B cell (primary cell): ENCODE data around the gene ZNF433. TPM values are rescaled to one million over a fixed set of nuclear protein-coding genes. Genes with fewer than 3 reads are reported as not detected.

Experiments
- ATAC-seq: fragments of 200-7000 bp; cut with Tn5 transposase; one replicate; pipeline ENCODE4 v1.10.0; 2021; ENCODE audit warnings: low read depth, mild to moderate bottlenecking, moderate number of reproducible peaks, moderate library complexity
- CTCF ChIA-PET: fragments of 350-600 bp; sonication (Branson Sonifier 250); formaldehyde crosslinking; loops from one replicate; lab custom pipeline; 2021; ENCODE audit warnings: antibody characterized with exemption, inconsistent platforms; lab: Charles Lee
- POLR2A ChIA-PET: fragments of 350-600 bp; sonication (Branson Sonifier 250); formaldehyde crosslinking; loops from one replicate; lab custom pipeline; 2021; ENCODE audit warnings: antibody characterized with exemption; lab: Charles Lee
- DNase-seq: peaks from one replicate; pipeline ENCODE4 v3.0.0; 2013
- H2AFZ ChIP-seq: 2 replicates; pipeline ENCODE4 v1.6.1; 2012; ENCODE audit warnings: mild to moderate bottlenecking, low read depth, low read length; ENCODE audit not compliant: insufficient read depth, poor library complexity, severe bottlenecking
- H3K27ac ChIP-seq, 2 donors: 1 replicate in 1 of 2; 2 replicates in 1 of 2; pipeline ENCODE4 v1.5.1; 2012 to 2013; ENCODE audit warnings: low read length in 2 of 2, mild to moderate bottlenecking in 2 of 2, moderate library complexity in 1 of 2
- H3K27me3 ChIP-seq, 4 experiments: fragments of 200-600 bp in 1 of 4; sonication (generic) in 1 of 4; replicated peaks in 1 of 4; 1 replicate in 2 of 4; 2 replicates in 2 of 4; pipeline versions ENCODE4 v1.6.1 to v1.7.0; 2013 to 2016; ENCODE audit warnings: low read length in 3 of 4, mild to moderate bottlenecking in 2 of 4, mixed read lengths in 1 of 4, moderate library complexity in 1 of 4; ENCODE audit not compliant: insufficient read depth in 4 of 4, control insufficient read depth in 3 of 4; ENCODE audit errors: control extremely low read depth in 1 of 4
- H3K36me3 ChIP-seq, 2 experiments: replicated peaks in 1 of 2; 1 replicate in 1 of 2; 2 replicates in 1 of 2; pipeline versions ENCODE4 v1.6.1 to v1.7.1; 2013; ENCODE audit warnings: low read length in 1 of 2; ENCODE audit not compliant: insufficient read depth in 2 of 2, control insufficient read depth in 1 of 2; ENCODE audit errors: control extremely low read depth in 1 of 2, extremely low read depth in 1 of 2
- H3K4me1 ChIP-seq, 2 donors: fragments of 200-600 bp in 1 of 2; sonication (generic) in 1 of 2; 1 replicate in 1 of 2; 2 replicates in 1 of 2; pipeline versions ENCODE4 v1.5.1 to v1.6.1; 2013 to 2017; ENCODE audit warnings: low read length in 2 of 2; ENCODE audit not compliant: control insufficient read depth in 2 of 2, insufficient read depth in 2 of 2
- H3K4me2 ChIP-seq: replicated peaks from 2 replicates; pipeline ENCODE3; 2012; ENCODE audit warnings: mild to moderate bottlenecking, low read depth, low read length; ENCODE audit not compliant: poor library complexity, severe bottlenecking
- H3K4me3 ChIP-seq, 5 experiments: fragments of 200-600 bp in 1 of 5; sonication (generic) in 1 of 5; 1 replicate in 3 of 5; 2 replicates in 2 of 5; pipeline versions ENCODE4 v1.5.1 to v1.7.0; 2011 to 2016; ENCODE audit warnings: low read length in 4 of 5, mild to moderate bottlenecking in 4 of 5, low read depth in 2 of 5, control low read depth in 1 of 5, moderate library complexity in 1 of 5; ENCODE audit not compliant: insufficient read depth in 1 of 5; ENCODE audit errors: control extremely low read depth in 1 of 5, extremely low read depth in 1 of 5
- H3K79me2 ChIP-seq: fragments of 200-600 bp; sonication (generic); one replicate; pipeline ENCODE4 v1.6.0; 2016; ENCODE audit warnings: low read length; ENCODE audit not compliant: control insufficient read depth, insufficient read depth
- H3K9ac ChIP-seq: fragments of 200-600 bp; sonication (generic); 2 replicates; pipeline ENCODE4 v1.6.1; 2017; ENCODE audit warnings: mild to moderate bottlenecking, low read length, moderate library complexity
- H3K9me3 ChIP-seq, 3 donors: one replicate each; pipeline versions ENCODE4 v1.6.1 to v1.7.1; 2013; ENCODE audit warnings: low read length in 2 of 3; ENCODE audit not compliant: control insufficient read depth in 2 of 3, insufficient read depth in 1 of 3; ENCODE audit errors: control extremely low read depth in 1 of 3
- H4K20me1 ChIP-seq: 2 replicates; pipeline ENCODE4 v1.6.0; 2012; ENCODE audit warnings: mild to moderate bottlenecking, low read length; ENCODE audit not compliant: insufficient read depth, control insufficient read depth, poor library complexity, severe bottlenecking
- H3K27ac Mint-ChIP-seq: one replicate; pipeline ENCODE4 v1.8.0; 2021; ENCODE audit warnings: mixed read lengths
- H3K27me3 Mint-ChIP-seq: one replicate; pipeline ENCODE4 v1.8.0; 2021; ENCODE audit warnings: mixed read lengths
- H3K4me1 Mint-ChIP-seq: one replicate; pipeline ENCODE4 v1.8.0; 2021; ENCODE audit warnings: mixed read lengths
- H3K4me3 Mint-ChIP-seq: one replicate; pipeline ENCODE4 v1.8.0; 2021; ENCODE audit warnings: mixed read lengths
- H3K9me3 Mint-ChIP-seq: one replicate; pipeline ENCODE4 v1.8.0; 2022; ENCODE audit warnings: mixed read lengths; ENCODE audit not compliant: insufficient read depth
- CTCF ChIP-seq: fragments of 200-600 bp; IDR thresholded peaks from one replicate; pipeline ENCODE4 v1.8.0; 2022; ENCODE audit warnings: antibody characterized with exemption, mild to moderate bottlenecking
- EZH2 ChIP-seq: IDR thresholded peaks from 2 replicates; pipeline ENCODE4 v1.6.1; 2012; ENCODE audit warnings: borderline replicate concordance, low read depth, mild to moderate bottlenecking, moderate library complexity, low read length; ENCODE audit not compliant: insufficient read depth, poor library complexity, severe bottlenecking
- WGBS: methylation state at CpG from one replicate; pipeline ENCODE4 v1.1.5; 2013; ENCODE audit warnings: missing lambda C conversion rate; ENCODE audit not compliant: insufficient coverage; 5-methylcytosine and 5-hydroxymethylcytosine counted together
- intact Hi-C: fragments of 100-400 bp; cut with micrococcal nuclease; formaldehyde crosslinking; loops from one replicate; pipeline ENCODE4 v1.10.0; 2022
- polyA plus RNA-seq: library from polyadenylated mRNA; depleted of rRNA; stranded (reverse); fragments of >200 nt; gene quantifications from 2 replicates; pipeline ENCODE4 v1.2.3, GENCODE V29; 2012
- total RNA-seq, 2 donors: library from RNA; stranded (reverse); fragments of 120-200 nt in 1 of 2; gene quantifications; 1 replicate in 1 of 2; 2 replicates in 1 of 2; pipeline versions ENCODE4 v1.2.3 to v1.2.4, GENCODE V29; 2013 to 2022

Gene ZNF433
- total and polyA plus RNA-seq, 2 donors (not counting 1 experiment from before 2014, with no cell fraction given), result 1.3 to 7.3 TPM

GRCh38 chr19:12015753-12016116, 19.7 kb downstream of the ZNF433 start:
- Histone ChIP-seq H3K4me2 (no peak overlapping the region), H3K36me3 (peaks cover 11 to 38% of the 10 kb centered on the region in 2 experiments), H2AFZ (no peak overlapping the region), H3K27me3 (no peaks in the 10 kb centered on the region), H3K4me3 (no peak overlapping the region), H3K9me3 (peaks cover 14 to 68% (median 58%) of the 10 kb centered on the region in 3 donors), H4K20me1 (no peaks in the 10 kb centered on the region), H3K79me2 (peaks cover 23% of the 10 kb centered on the region), H3K27ac (no peak overlapping the region), H3K9ac (no peak overlapping the region), H3K4me1 (no peaks in the 10 kb centered on the region)
- no peak for DNase-seq
- POLR2A ChIA-PET, result no interaction called here
- Mint-ChIP-seq H3K27me3 (no peaks in the 10 kb centered on the region), H3K4me1 (no peaks in the 10 kb centered on the region), H3K4me3 (no peak overlapping the region), H3K9me3 (peaks cover 21% of the 10 kb centered on the region), H3K27ac (no peak overlapping the region)
- CTCF ChIA-PET, result no interaction called here
- no peak for ATAC-seq
- no peak for TF ChIP-seq EZH2
- intact Hi-C loops, result no loop called here
- no CpG with 5 or more reads among the region's 2 CpGs for WGBS

GRCh38 chr19:12015015-12015752, 20.3 kb downstream of the ZNF433 start:
- ChIA-PET POLR2A (no interaction called here), CTCF (no interaction called here)
- intact Hi-C loops, result no loop called here
- 100% methylated on average over 5 of the region's 9 CpGs for WGBS
- Mint-ChIP-seq H3K27me3 (no peaks in the 10 kb centered on the region), H3K4me1 (no peaks in the 10 kb centered on the region), H3K9me3 (peaks cover 21% of the 10 kb centered on the region), H3K4me3 (no peak overlapping the region), H3K27ac (no peak overlapping the region)
- no peaks in the 10 kb centered on the region for H4K20me1 ChIP-seq
- no peak overlapping the region for H2AFZ ChIP-seq
- peaks cover 23% of the 10 kb centered on the region for H3K79me2 ChIP-seq
- H3K9ac ChIP-seq, result no peak overlapping the region
- DNase-seq (no peak), ATAC-seq (no peak)
- peaks cover 11 to 38% of the 10 kb centered on the region in 2 experiments for H3K36me3 ChIP-seq
- H3K4me3 ChIP-seq, result no peak overlapping the region
- H3K27ac ChIP-seq, result no peak overlapping the region
- H3K9me3 ChIP-seq, result peaks cover 14 to 64% (median 55%) of the 10 kb centered on the region in 3 donors
- H3K4me2 ChIP-seq, result no peak overlapping the region
- TF ChIP-seq EZH2, result no peak
- TF ChIP-seq CTCF, result no peak
- no peaks in the 10 kb centered on the region for H3K4me1 ChIP-seq
- H3K27me3 ChIP-seq, result no peaks in the 10 kb centered on the region
